Activated CD4-positive, alpha-beta memory T cell treated with anti-CD3 and anti-CD28 coated beads, Interleukin-2, amount 10 ng/mL, durations not matched to agents 7 days and 5 days (primary cell): ENCODE results near the gene SLC7A9. TPM values are rescaled to one million over a fixed set of nuclear protein-coding genes. Genes with fewer than 3 reads are reported as not detected.
"Not testable (repeated sequence)": the region's sequence is repeated elsewhere in the genome, so short reads cannot be mapped to it uniquely, and the experiment has no call there.

Experiments
- CTCF ChIA-PET: fragments of 350-600 bp; sonication (Branson Sonifier 250); formaldehyde crosslinking; loops from one replicate; lab custom pipeline; 2021; ENCODE audit warnings: antibody characterized with exemption, inconsistent platforms; lab: Charles Lee
- POLR2A ChIA-PET: fragments of 350-600 bp; sonication (Branson Sonifier 250); formaldehyde crosslinking; loops from one replicate; lab custom pipeline; 2021; ENCODE audit warnings: antibody characterized with exemption; lab: Charles Lee
- DNase-seq: peaks from one replicate; pipeline ENCODE4 v3.0.0-alpha.2; 2020
- H3K27ac Mint-ChIP-seq: one replicate; pipeline ENCODE4 v1.8.0; 2021; ENCODE audit warnings: mild to moderate bottlenecking, mixed read lengths
- H3K27me3 Mint-ChIP-seq: one replicate; pipeline ENCODE4 v1.8.0; 2021; ENCODE audit warnings: mixed read lengths
- H3K36me3 Mint-ChIP-seq: one replicate; pipeline ENCODE4 v1.8.0; 2021; ENCODE audit warnings: low read depth, mixed read lengths
- H3K4me1 Mint-ChIP-seq: one replicate; pipeline ENCODE4 v1.8.0; 2021; ENCODE audit warnings: mixed read lengths
- H3K4me3 Mint-ChIP-seq: one replicate; pipeline ENCODE4 v1.8.0; 2021; ENCODE audit warnings: mild to moderate bottlenecking, mixed read lengths
- H3K9me3 Mint-ChIP-seq: one replicate; pipeline ENCODE4 v1.8.0; 2021; ENCODE audit warnings: mixed read lengths
- total RNA-seq, 2 experiments: library from RNA; stranded (reverse); gene quantifications; one replicate each; pipeline ENCODE4 v1.2.3, GENCODE V29; 2021

The SLC7A9 gene
- total RNA-seq, 2 experiments from 2014 or later: 0.20 to 0.30 TPM

DNA sequence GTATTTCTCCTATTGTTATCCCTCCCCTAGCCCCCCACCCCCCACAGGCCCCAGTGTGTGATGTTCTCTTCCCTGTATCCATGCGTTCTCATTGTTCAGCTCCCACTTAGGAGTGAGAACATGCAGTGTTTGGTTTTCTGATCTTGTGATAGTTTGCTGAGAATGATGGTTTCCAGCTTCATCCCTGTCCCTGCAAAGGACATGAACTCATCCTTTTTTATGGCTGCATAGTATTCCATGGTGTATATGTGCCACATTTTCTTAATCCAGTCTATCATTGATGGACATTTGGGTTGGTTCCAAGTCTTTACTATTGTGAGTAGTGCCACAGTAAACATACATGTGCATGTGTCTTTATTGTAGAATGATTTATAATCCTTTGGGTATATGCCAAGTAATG lies 87.5 kb downstream of the SLC7A9 start:
- DNase-seq, H3K9me3 Mint-ChIP-seq, H3K4me3 Mint-ChIP-seq, H3K36me3 Mint-ChIP-seq, H3K27ac Mint-ChIP-seq, H3K4me1 Mint-ChIP-seq, POLR2A ChIA-PET, CTCF ChIA-PET: not testable (repeated sequence)
- H3K27me3 Mint-ChIP-seq: peaks cover 14% of the 10 kb centered on the region

DNA sequence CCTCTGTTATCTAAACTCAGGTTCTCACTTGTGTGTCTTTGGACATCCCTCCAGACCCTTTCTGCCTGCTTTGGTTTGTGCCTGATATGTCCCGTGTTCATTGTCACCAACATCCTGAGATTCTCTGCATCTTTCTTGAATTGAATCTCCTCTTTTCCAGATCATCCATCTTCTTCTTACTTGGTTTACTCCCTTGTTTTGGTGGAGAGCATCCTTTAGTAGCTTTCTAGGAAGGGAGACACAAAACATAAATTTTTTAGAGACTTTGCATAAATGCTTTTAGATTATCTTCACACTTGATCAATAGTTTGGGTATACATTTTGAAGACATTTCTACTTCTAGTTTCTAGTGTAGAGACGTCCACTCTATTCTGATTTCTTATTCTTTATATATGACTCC lies 88.3 kb downstream of the SLC7A9 start:
- ChIA-PET CTCF (no interaction called here), POLR2A (no interaction called here)
- Mint-ChIP-seq H3K27ac (no peak overlapping the region), H3K27me3 (peaks cover 14% of the 10 kb centered on the region), H3K36me3 (no peaks in the 10 kb centered on the region), H3K9me3 (peaks cover 8% of the 10 kb centered on the region), H3K4me3 (no peak overlapping the region), H3K4me1 (no peaks in the 10 kb centered on the region)
- DNase-seq: no peak

Other genes starting within 250 kb of the SLC7A9 start
- 10 to 100 TPM; 40.4 to 40.6 TPM for gene ANKRD27, start 194.6 kb downstream of the SLC7A9 start, total RNA-seq
- gene RGS9BP, start 193.9 kb downstream of the SLC7A9 start, total RNA-seq: under 1 TPM; 0.40 to 0.43 TPM
- gene NUDT19, start 177.9 kb downstream of the SLC7A9 start, total RNA-seq: 10 to 100 TPM; 15.0 to 15.1 TPM
- gene TDRD12, start 150.0 kb downstream of the SLC7A9 start, total RNA-seq: under 1 TPM in 1 of 2 experiments, not detected in 1; 0.45 TPM
- gene CEP89, start 102.2 kb upstream of the SLC7A9 start, total RNA-seq: 10 to 100 TPM; 18.1 to 19.8 TPM
- 1 to 10 TPM; 5.3 to 7.6 TPM for gene FAAP24, start 102.5 kb upstream of the SLC7A9 start, total RNA-seq
- 1 to 10 TPM in 1 of 2 experiments, under 1 TPM in 1; 0.70 to 1.2 TPM for gene RHPN2, start 195.1 kb upstream of the SLC7A9 start, total RNA-seq
- gene GPATCH1, start 211.4 kb upstream of the SLC7A9 start, total RNA-seq: 10 to 100 TPM; 10.8 to 11.0 TPM